H1 (cell line): ENCODE results near the gene CCDC183.

ENCODE experiments used
- CHD1 ChIP-seq: IDR thresholded peaks from 2 replicates; pipeline ENCODE4 v1.6.1; 2012; ENCODE audit warnings: low read depth, low read length, improper control_type of control experiment
- EGR1 ChIP-seq: IDR thresholded peaks from 2 replicates; pipeline ENCODE4 v1.6.1; 2011; ENCODE audit warnings: low read depth, low read length, borderline replicate concordance
- EZH2 ChIP-seq: fragments of 200-600 bp; sonication (generic); IDR thresholded peaks from 2 replicates; pipeline ENCODE4 v1.7.1; 2012; ENCODE audit warnings: low read depth, mild to moderate bottlenecking, moderate library complexity, low read length, inconsistent platforms; ENCODE audit not compliant: severe bottlenecking
- JUN ChIP-seq: IDR thresholded peaks from 2 replicates; pipeline ENCODE4 v1.6.1; 2011; ENCODE audit warnings: low read depth, mild to moderate bottlenecking, improper control_type of control experiment, low read length
- JUND ChIP-seq: IDR thresholded peaks from 2 replicates; pipeline ENCODE4 v1.6.1; 2011; ENCODE audit warnings: mild to moderate bottlenecking, improper control_type of control experiment, low read length
- POLR2A ChIP-seq, 2 experiments: IDR thresholded peaks; 1 replicate in 1 of 2; 2 replicates in 1 of 2; pipeline ENCODE4 v1.6.1; 2011; ENCODE audit warnings: low read depth in 2 of 2, low read length in 2 of 2, mild to moderate bottlenecking in 2 of 2; ENCODE audit errors: control extremely low read depth in 1 of 2
- POLR2AphosphoS5 ChIP-seq: IDR thresholded peaks from 2 replicates; pipeline ENCODE4 v1.6.1; 2011; ENCODE audit warnings: low read depth, low read length
- POU5F1 ChIP-seq: IDR thresholded peaks from 2 replicates; pipeline ENCODE4 v1.6.1; 2011; ENCODE audit warnings: low read depth, mild to moderate bottlenecking, low read length, moderate library complexity
- SRF ChIP-seq: IDR thresholded peaks from 2 replicates; pipeline ENCODE4 v1.6.1; 2011; ENCODE audit warnings: mild to moderate bottlenecking, low read depth, low read length, moderate library complexity
- USF2 ChIP-seq: IDR thresholded peaks from 2 replicates; pipeline ENCODE4 v1.6.1; 2011; ENCODE audit warnings: low read length, improper control_type of control experiment
- TF ChIP-seq, protein P1 (sequence below), 3 experiments: IDR thresholded peaks; 1 replicate in 2 of 3; 2 replicates in 1 of 3; pipeline versions ENCODE4 v1.5.1 to v1.6.1; 2011; ENCODE audit warnings: low read length in 3 of 3, mild to moderate bottlenecking in 3 of 3, inconsistent platforms in 2 of 3, low read depth in 1 of 3, moderate library complexity in 1 of 3; ENCODE audit not compliant: insufficient read depth in 1 of 3; ENCODE audit errors: control extremely low read depth in 1 of 3

DNA sequence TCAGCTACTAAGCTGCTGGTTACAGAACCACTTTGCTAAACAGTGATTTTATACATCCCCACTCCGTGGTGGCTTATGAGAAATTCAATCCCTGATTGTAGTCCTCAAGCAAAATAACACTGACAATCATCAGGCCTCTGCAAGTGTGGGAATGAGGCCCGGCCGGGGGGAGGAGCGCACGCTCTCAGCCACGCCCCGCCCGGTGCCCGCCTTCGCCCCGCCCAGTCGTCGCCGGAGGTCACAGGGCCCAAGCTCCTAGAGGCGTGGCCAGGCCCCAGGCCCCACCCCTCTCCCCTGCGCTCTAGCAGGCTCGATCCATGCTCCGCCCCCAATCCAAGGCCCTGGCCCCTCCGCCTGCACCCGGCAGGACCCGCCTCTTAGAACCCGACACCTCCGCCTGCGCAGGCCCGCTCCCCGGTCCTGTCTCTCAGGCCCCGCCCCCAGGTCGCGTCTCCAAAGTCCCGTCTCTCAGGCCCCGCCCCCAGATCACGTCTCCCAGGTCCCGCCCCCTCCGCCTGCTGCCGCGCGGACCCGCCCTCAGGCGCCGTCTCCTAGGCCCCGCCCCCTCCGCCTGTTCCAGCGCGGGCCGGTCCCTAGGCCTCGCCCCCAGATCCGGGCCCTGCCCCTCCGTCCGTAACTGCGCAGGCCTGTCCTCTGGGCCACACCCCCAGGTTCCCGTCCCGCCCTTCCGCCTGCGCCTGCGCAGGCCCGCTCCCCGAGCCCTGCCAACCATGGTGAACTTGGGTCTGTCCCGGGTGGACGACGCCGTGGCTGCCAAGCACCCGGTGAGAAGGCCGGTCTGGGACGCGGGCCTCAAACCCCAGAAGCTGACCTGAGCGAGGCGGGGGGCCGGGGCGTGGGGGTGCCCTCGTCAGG, 5.3 kb upstream of the CCDC183 start, which contains the start of gene TMEM141:
- TF ChIP-seq EGR1 (no peak; the same call in 1 of the 2 replicates), USF2 (no peak), SRF (no peak), POLR2AphosphoS5 (peak; percentile 6; the same call in 1 of the 2 replicates), POLR2A (IDR thresholded peaks at IDR 0.05; ENCODE audit: control extremely low read depth in 1 of 2, low read depth in 2 of 2, low read length in 2 of 2) (no peak), POU5F1 (no peak), CHD1 (no peak), JUN (no peak), JUND (no peak), EZH2 (no peak)
- TF ChIP-seq, protein P1, sequence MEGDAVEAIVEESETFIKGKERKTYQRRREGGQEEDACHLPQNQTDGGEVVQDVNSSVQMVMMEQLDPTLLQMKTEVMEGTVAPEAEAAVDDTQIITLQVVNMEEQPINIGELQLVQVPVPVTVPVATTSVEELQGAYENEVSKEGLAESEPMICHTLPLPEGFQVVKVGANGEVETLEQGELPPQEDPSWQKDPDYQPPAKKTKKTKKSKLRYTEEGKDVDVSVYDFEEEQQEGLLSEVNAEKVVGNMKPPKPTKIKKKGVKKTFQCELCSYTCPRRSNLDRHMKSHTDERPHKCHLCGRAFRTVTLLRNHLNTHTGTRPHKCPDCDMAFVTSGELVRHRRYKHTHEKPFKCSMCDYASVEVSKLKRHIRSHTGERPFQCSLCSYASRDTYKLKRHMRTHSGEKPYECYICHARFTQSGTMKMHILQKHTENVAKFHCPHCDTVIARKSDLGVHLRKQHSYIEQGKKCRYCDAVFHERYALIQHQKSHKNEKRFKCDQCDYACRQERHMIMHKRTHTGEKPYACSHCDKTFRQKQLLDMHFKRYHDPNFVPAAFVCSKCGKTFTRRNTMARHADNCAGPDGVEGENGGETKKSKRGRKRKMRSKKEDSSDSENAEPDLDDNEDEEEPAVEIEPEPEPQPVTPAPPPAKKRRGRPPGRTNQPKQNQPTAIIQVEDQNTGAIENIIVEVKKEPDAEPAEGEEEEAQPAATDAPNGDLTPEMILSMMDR (IDR thresholded peaks at IDR 0.05; ENCODE audit: control extremely low read depth in 1 of 3, insufficient read depth in 1 of 3, low read depth in 1 of 3, low read length in 3 of 3) = no peak
